Type B pancreatic cell (in vitro differentiated cells): Measurements from ENCODE around the gene SVIL. TPM values are rescaled to one million over a fixed set of nuclear protein-coding genes. Genes with fewer than 3 reads are reported as not detected.

ENCODE experiments used
- DNase-seq: peaks from one replicate; pipeline ENCODE4 v3.0.0; 2021; ENCODE audit warnings: mixed read lengths; ENCODE audit not compliant: unreplicated experiment; ENCODE audit errors: extremely low spot score
- H3K27ac Mint-ChIP-seq: 2 replicates; pipeline ENCODE4 v1.8.0; 2021; ENCODE audit warnings: mild to moderate bottlenecking, mixed read lengths
- H3K27me3 Mint-ChIP-seq: 2 replicates; pipeline ENCODE4 v1.8.0; 2021; ENCODE audit warnings: mixed read lengths
- H3K36me3 Mint-ChIP-seq: 2 replicates; pipeline ENCODE4 v1.8.0; 2021; ENCODE audit warnings: mixed read lengths
- H3K4me1 Mint-ChIP-seq: one replicate; pipeline ENCODE4 v1.8.0; 2021; ENCODE audit warnings: mixed read lengths; ENCODE audit not compliant: unreplicated experiment
- H3K4me3 Mint-ChIP-seq: 2 replicates; pipeline ENCODE4 v1.8.0; 2021; ENCODE audit warnings: mild to moderate bottlenecking, mixed read lengths
- H3K9me3 Mint-ChIP-seq: 2 replicates; pipeline ENCODE4 v1.8.0; 2021; ENCODE audit warnings: mixed read lengths
- CTCF ChIP-seq: fragments of 200-600 bp; sonication (generic); conservative IDR thresholded peaks from 2 replicates; pipeline ENCODE4 v1.5.0; 2021; ENCODE audit warnings: antibody characterized with exemption, mild to moderate bottlenecking
- total RNA-seq: library from RNA; stranded (reverse); gene quantifications from 2 replicates; pipeline ENCODE4 v1.2.1, GENCODE V29; 2021; ENCODE audit warnings: low replicate concordance

Gene SVIL
- total RNA-seq, 1 donor from 2014 or later: 171 TPM

GRCh38 chr10:29648114-29648982, 13.6 kb upstream of the SVIL start:
- H3K4me1 Mint-ChIP-seq: peaks cover 69% of the 10 kb centered on the region
- peak overlapping the region; percentile 81 for H3K27ac Mint-ChIP-seq
- no peaks in the 10 kb centered on the region for H3K27me3 Mint-ChIP-seq
- no peak for DNase-seq
- peak overlapping the region; percentile 58 for H3K4me3 Mint-ChIP-seq
- H3K9me3 Mint-ChIP-seq: peaks cover 19% of the 10 kb centered on the region
- no peak for TF ChIP-seq CTCF
- peaks cover 48% of the 10 kb centered on the region for H3K36me3 Mint-ChIP-seq

- Mint-ChIP-seq H3K4me1 (peaks cover 77% of the 10 kb centered on the region), H3K36me3 (peaks cover 47% of the 10 kb centered on the region), H3K27ac (peak overlapping the region; percentile 29), H3K9me3 (peaks cover 15% of the 10 kb centered on the region), H3K27me3 (no peaks in the 10 kb centered on the region), H3K4me3 (no peak overlapping the region)
- TF ChIP-seq CTCF: no peak
- DNase-seq: no peak
Measured at GRCh38 chr10:29647478-29647877, 12.7 kb upstream of the SVIL start.

DNA sequence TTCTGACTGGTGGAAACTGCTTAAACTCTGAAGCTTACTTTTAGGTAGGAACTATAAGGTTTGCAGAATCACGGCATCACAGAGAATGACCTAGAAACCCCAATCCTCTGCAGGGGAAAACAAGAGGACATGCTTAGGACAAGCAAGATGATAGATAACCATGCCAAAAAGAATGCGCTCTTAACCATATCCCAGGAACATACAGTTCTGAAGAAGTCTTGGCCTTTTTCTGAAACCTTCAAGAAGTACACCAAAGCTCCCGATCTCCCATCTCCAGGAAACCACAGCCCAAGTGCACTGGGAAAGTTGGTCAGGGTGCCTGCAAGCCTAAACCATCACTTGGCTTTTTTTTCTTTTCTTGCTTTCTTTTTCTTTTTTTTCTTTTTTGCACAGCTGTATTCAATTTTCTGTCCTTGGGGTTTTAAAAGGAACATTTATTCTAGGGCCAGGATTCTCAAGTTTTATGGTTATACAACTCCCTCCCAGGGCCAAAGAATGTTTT, 12.2 kb upstream of the SVIL start:
- Mint-ChIP-seq H3K4me3 (peak overlapping the region; percentile 68), H3K9me3 (peaks cover 12% of the 10 kb centered on the region), H3K4me1 (peaks cover 82% of the 10 kb centered on the region), H3K27ac (peak overlapping the region; percentile 29), H3K27me3 (no peaks in the 10 kb centered on the region), H3K36me3 (peaks cover 44% of the 10 kb centered on the region)
- DNase-seq: no peak
- TF ChIP-seq CTCF: no peak

- peak overlapping the region; percentile 68 for H3K4me3 Mint-ChIP-seq
- peak overlapping the region; percentile 29 for H3K27ac Mint-ChIP-seq
- H3K36me3 Mint-ChIP-seq: peaks cover 37% of the 10 kb centered on the region
- peaks cover 6% of the 10 kb centered on the region for H3K9me3 Mint-ChIP-seq
- DNase-seq: no peak
- TF ChIP-seq CTCF: no peak
- H3K4me1 Mint-ChIP-seq: peaks cover 81% of the 10 kb centered on the region
- no peaks in the 10 kb centered on the region for H3K27me3 Mint-ChIP-seq
Measured at GRCh38 chr10:29646238-29646902, 11.6 kb upstream of the SVIL start.

DNA sequence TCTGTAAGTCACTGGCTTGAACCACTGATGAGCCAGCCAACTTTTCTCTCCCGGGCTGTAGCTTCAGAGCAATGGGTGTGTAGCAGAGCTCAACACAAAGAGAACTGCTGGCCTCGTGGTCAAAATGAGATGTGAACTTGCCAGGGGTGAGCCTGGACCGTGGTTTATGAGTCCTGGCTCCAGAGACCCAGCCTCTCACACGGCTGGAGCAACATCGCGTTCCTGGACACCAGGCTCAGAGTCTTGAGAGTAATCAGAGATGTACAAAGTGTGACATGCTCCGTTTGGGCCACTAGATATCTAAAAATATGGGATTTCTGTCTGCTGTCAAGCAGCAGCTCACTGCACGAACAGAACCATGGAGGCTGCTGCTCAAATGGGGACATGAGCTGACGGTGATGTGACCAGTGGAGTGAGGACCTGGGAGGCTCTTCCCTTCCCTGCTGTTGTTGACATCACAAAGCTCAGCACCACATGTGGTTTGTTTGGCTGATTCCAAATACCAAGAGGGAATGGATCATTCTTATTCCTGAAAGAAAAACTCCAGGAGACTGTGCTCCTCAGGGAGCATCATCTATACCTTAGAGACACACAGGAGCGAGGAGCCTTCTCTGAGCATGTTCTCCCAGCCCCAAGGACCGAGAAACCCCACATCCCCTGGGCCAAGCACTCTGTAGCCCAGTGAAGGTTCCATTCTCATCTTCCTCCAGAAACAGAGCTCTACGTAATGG, 9.2 kb upstream of the SVIL start:
- DNase-seq: no peak
- Mint-ChIP-seq H3K27me3 (no peaks in the 10 kb centered on the region), H3K36me3 (peaks cover 31% of the 10 kb centered on the region), H3K4me3 (no peak overlapping the region), H3K4me1 (peaks cover 65% of the 10 kb centered on the region), H3K27ac (peak overlapping the region; percentile 22), H3K9me3 (no peaks in the 10 kb centered on the region)
- no peak for TF ChIP-seq CTCF
